Right kidney (tissue), 1 donor: ENCODE data around the gene ALOXE3.

ENCODE experiments used
- DNase-seq: peaks from one replicate; pipeline ENCODE4 v3.0.0-alpha.2; 2016

The ALOXE3 gene

GRCh38 chr17:8141741-8142140 is 23.4 kb upstream of the ALOXE3 start:
- no peak for DNase-seq

DNA sequence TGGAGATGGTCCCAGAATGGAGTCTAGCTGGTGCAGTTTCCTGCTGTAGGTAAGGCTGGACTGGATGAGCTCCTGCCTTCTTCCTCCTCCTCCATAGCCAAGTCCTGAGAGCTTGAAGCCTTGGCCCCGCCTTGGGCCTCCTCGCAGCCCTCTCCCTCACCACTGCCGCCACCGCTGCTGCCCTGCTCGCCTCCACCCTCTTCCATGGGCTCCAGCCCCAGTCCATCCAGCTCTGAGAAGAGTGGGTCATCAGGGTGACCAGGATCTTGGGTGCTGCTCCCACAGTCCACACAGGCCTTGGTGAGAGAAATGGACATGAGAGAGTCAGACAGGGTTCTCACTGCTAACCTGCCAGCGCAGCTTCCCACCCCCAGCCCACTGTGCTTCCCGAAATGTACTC is 22.7 kb upstream of the ALOXE3 start:
- DNase-seq: no peak

DNA sequence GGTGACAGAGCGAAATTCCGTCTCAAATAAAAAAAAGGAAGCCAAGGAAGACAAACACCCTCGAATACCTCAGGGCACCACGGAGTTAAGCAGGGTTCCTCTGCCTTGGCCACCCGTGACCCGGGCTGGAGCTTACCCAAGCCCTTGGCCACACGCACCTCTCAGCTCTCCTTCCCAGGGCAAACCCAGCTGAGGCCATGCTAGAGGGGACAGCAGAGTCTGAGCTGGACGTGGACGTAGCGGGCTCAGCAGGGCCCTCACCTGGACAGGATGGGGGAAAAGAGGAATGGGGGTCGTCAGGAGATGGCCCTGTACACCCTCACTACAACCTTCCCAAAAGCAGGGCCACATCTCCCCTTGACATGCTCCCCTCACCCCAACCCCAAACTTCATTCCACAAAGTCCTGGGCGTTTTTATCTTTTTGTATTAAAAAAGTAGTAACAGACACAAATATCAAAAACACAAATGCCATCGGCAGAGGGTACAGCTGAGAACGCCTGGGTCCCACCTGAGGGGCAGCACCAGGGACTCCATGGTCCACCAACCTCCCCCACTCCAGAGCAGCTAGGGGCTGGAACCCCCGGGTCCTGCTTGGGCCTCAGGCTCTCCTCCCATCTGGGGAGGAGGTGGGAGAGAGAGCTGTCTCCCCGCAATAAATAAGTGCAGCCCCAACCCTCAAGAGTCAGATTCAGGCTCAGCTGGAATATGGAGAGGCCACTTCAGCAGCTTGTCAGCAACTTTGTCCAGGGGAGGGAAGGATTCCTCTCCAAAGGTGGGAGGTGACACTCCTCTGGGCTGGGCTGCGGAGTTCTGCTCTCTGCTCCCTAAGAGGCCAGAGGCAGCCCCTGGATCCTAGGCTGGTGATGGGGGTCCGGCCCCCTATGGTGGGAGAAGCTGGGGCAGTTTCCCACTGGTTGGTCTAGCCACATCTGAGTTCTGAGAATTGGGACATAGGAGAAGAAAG is 22.0 kb upstream of the ALOXE3 start:
- no peak for DNase-seq

GRCh38 chr17:8138672-8139371 is 20.5 kb upstream of the ALOXE3 start:
- peak; percentile 98 for DNase-seq

GRCh38 chr17:8138374-8138671 is 20.0 kb upstream of the ALOXE3 start:
- no peak for DNase-seq

DNA sequence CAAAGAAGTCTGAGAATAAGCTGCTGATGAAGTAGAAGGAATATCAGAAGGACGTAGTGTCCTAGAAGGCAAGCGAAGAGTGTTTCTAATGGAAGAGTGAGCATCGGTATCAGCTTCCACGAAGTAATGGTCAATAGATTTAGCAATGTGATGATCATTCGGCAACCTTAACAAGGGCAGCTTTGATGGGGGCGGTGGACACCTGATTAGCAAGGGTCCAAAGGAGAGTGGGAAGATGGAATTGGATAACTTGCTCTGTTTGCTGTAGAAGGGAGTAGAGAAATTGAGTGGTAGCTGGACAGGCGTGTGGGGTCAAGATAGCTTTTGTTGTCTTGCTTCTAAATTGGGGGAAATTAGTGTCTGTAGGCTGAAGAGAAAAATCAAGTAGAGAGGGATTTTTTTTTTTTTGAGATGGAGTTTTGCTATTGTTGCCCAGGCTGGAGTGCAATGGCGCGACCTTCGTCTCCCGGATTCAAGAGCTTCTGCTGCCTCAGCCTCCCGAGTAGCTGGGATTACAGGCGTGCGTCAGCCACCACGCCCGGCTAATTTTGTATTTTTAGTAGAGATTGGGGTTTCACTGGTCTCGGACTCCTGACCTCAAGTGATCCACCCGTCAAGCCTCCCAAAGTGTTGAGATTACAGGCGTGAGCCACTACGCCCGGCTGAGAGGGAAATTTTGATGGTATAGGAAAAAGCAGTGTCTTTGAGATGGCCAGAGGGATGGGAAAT is 19.5 kb upstream of the ALOXE3 start:
- no peak for DNase-seq

DNA sequence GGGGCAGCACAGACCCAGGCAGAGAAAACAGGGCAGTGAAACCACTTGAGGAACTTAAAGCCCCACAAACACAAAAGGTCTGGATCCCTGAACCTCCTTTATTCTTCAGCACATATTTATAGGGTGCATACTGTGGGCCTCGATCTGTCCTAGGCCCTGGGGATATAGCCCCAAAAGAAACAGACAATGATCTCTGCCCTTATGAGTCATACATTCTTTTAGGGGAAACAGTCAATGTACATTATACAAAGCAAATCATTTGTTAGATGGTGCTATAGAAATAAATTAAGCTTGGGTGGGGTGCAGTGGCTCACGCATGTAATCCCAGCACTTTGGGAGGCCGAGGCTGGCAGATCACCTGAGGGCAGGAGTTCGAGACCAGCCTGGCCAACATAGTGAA is 15.6 kb upstream of the ALOXE3 start:
- DNase-seq: no peak

DNA sequence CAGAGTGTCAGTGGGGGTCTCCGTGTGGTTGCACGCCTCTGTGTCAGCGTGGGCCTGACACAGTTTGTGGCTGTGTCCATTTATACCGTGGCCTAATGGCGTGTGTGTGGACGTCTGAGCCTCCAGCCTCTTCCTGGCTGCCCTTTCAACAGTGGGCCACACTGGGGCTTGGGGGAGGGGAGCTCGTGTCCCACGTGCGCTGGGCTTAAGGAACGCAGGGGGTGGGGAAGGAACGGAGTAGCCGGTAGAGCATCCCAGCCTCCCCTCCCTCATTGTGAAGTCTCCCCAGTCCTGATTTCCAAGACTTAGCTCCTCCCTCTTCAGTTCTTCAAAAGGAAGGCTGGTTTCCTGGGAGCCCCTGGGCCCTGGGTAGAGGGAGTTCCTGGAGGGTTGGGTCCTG is 15.1 kb upstream of the ALOXE3 start:
- DNase-seq: no peak

DNA sequence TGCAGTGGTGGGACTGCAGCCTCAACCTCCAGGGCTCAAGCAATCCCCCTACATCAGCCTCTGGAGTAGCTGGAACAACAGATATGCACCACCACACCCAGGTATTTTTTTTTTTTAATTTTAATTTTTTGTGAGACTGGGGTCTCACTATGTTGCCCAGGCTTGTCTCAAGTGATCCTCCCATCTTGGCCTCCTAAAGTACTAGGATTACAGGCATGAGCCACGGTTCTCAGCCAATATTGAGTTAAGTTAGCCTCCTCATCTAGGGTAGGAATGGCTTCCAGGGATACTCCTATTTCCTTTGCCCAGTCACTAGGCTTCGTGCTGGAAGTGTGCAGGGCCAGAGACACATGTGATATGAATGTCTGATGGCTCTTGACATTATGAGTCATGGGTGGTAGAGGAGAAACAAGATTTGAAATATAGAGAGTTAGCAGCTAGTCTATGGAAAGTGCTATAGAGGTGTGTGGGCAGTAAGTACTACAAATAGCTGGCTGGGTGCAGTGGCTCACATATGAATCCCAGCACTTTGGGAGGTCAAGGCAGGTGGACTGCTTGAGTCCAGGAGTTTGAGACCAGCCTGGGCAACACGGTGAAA is 13.6 kb upstream of the ALOXE3 start:
- no peak for DNase-seq

DNA sequence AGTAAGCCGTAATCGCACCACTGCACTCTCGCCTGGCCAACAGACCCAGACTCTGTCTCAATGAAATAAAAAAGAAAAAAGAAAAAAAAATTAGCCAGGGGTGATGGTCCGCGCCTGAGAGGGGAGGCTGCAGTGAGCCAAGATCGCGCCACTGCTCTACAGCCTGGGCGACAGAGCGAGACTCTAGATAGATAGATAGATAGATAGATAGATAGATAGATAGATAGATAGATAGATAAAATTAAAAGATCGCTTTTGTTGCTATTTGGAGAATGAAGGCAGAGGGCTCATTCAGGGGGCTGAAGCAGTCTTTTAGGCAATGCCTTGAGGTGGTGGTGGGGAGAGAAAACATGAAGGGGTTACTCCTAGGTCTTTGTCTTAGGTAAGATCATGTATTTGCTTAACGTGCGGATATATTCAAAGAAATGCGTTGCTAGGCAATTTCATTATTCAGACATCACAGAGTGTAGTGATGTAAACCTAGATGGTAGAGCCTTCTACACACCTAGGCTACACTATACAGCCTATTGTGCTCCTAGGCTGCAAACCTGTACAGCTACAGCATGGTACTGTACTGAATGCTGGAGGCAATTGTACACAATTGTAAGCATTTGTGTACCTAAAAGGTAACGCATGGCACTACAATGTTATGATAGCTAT is 9.9 kb upstream of the ALOXE3 start:
- DNase-seq: no peak

DNA sequence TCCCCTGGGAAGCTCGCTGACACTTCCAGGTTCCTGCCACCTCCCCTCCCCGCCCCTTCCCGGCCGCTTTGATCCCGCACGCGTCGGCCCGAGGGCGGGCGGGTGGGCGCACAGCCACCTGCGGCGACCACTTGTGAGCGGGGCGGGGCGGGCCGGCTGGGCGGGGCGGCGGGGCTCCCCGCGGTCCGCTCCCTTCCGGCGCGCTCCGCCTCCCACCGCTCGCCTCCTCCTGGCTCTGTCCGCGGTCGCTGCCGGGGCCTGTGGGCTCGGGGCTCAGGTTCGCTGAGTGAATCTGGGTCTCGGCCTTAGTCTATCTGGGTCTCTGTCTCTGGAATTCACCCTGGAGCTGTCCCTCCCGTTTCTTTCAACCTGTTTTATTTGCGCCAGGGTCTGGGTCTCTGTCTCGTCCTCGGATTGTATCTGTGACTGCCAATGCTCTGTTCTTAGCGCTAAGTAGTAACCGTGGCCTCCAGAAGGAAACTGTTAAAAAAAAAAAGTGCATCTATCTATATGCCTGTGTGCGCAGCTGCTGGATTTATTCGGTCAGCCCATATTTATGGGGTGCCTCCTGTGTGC is 8.3 kb upstream of the ALOXE3 start:
- DNase-seq: peak; percentile 78

GRCh38 chr17:8125947-8126490 is 7.7 kb upstream of the ALOXE3 start:
- peak; percentile 76 for DNase-seq

DNA sequence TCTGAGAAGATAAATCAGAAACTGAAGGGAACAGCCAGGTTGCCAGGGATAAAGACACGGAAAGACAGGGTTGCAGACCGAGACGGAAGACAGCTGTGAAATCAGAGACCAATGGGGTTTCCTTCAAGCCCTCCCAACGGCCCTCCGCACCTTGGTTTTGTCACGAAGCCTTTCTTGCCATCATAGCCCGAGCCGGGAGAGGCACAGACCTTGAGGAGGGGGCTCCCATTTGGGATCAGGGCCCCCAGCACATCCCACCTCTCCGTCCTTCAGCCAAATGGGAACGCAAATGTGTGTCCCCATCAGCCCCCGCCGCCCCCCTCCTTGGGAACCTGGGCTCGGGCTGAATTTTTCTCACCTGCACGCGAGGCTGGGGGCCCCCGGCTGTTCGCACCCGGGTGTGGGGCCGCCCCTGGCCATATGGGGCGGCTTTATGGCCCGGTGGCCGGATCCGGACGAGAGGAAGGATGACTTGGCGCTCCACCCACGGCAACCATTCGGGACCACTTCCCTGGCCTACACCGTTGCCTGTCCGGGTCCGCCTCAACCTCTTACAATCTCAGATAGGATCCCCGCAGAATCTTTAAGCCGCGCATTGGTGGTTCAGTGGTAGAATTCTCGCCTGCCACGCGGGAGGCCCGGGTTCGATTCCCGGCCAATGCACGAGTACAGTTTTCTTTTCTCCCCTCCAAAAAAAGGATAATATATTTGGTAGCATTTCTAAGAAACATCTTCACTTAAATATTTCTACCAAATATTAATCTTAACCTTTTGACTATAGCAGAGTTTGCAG is 7.0 kb upstream of the ALOXE3 start:
- DNase-seq: no peak

DNA sequence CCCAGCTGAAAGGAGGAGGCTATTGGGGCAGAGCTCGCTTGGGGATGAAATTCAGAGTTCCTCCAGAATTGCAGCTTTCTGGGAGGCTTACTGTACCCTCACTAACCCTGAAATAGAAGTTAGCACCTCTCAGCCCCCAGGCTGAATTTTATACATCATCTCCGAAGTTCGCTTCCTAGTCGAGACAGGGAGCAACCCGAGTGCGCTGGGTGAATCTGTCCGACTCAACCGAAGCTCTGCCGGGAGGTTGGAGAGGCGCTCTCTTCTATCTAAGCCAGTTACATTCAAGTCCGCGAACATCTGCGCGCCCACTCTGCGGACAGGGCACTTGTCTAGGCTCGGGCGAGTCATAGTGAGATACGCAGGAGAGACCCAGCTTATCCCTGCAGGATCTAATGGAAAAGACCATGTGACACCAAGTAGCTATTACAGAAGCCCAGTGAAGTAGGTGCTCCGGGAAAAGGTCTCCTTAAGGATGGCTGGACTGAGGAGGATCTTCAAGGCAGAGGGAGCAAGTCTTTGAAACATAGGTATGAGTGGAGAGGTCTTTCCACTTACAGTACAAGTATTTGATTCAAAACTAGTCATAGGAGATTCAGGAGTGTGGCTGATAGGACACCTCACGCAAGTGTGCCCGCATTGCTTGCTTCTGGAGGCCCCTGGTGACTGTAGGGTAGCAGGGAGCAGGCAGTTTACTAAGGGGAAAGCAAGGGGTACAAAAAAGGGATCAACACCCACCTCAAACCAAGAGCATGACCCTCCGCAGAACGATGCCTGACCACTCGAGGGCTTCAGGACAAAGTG is 6.2 kb upstream of the ALOXE3 start:
- peak; percentile 59 for DNase-seq

DNA sequence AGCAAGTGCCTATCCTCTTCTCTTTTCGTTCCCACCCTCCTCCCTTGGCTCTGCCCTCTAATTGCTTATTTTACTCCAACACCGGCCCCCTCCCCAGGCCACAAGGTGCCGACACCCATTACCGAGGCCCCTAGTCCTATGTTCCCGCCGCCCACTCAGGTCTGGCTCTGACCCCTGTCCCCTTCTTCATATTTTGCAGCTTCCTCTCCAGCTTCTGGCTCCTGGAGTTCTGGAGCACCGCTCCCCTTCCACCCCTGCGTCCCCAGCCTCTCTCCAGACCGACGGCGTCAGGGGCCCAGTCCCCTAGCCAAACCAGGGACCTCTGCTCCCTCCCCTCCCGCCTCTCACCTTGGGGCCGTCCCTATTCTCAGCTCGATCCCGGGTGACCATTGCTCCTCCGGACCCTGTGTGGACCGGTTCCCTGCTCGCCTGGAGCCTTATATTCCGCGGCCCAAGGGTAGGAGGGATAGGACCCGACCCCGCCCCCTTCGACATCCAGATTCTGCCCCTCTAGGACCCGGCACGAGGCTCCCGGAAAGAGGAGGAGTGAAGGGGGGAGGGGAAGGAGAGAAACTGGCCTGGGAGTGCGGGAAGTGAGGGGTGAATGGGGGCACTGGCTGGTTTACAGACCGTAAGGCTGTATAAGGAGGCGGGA is 5.5 kb upstream of the ALOXE3 start, which contains the start of gene HES7:
HES7 (minus strand) TSS at position 412 of the 655 bp plus-strand sequence; CDS start at position 390, 22 bp downstream.
- DNase-seq: peak; percentile 57

DNA sequence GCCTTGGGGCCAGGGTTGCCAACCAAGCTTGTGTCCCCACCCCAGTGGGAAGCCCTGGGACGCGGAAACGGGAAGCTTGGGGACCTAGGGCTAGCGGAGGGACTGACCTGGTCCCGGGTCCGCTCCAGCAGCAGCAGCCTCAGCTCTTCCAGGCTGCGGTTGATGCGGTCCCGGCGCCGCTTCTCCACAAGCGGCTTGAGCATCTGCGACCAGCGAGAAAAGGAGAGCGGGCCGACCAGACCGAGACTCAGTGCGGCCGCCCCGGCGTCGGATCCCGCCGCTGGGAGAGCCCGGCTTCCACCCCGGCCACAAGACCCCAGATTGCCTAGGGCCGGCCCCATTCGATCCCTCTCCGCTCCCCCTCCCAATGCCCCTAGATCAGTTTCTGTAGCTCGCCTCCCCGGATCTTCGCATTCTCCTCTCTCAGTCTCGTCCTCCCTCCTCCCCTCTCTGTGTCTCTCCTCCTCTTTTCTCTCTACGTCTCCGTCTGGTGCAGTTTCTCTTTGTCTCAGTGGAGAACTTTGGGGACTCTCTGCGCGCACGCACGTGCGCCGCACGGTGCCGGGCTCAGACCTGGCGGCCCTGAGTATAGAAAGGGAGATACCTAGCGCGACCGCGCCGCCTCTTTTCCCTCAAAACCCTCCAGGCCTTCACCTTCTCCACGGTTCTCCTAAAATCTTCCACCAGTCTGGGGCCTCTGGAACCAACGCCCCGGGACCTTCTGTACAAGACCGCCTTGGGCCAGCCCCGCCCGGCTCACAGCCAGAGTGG is 4.8 kb upstream of the ALOXE3 start:
- peak; percentile 72 for DNase-seq

- no peak for DNase-seq
Measured at GRCh38 chr17:8122422-8122923, 4.2 kb upstream of the ALOXE3 start.
